Stimulated activated naive CD8-positive, alpha-beta T cell treated with anti-CD3 and anti-CD28 coated beads, Interleukin-15, Interleukin-2, amounts not matched to agents 100 U/mL and 50 U/mL, for 24 hours (primary cell): ENCODE results near the gene ZSCAN20.

Experiments
- ATAC-seq: fragments of 150-1000 bp; cut with Tn5 transposase; one replicate; pipeline ENCODE4 v1.10.0; 2021
- DNase-seq: peaks from one replicate; pipeline ENCODE4 v3.0.0; 2021

ZSCAN20 gene

DNA sequence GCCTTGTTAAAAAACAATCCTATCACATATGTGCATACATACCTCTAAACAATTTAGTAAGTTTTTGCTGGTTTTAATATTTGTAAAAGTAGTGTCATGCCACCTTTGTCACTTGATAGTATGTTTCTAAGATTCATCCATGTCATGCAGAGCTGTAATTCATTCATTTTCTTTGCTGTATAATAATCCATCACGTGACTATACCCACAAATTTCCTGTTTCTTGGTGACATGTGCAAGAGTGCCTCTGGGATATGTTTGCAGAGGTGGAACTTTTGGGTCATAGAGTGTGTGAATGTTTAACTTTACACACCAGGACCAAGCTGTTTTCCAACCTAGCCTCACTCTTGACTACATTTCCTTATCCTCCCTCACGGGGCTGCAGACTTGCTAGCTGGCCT, 62.9 kb downstream of the ZSCAN20 start:
- no peak for DNase-seq
- ATAC-seq = no peak

DNA sequence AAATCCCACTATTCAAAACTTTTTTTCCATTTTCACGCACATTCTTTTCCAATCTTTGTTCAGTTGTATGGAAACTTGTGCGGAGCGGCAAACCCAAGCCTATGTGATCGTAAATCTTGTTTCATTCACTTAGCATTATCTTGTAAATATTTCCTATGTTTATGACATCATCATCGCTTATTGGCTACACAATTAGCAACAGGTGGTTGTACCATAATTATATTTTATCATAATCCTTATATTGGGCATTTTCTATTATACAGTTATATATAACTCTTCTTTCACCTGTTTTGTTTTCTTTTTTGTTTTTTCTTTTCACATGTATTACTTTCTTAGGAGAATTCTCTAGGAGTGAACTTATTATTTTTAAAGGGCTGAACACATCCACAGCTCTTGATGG, 65.4 kb downstream of the ZSCAN20 start:
- DNase-seq (no peak), ATAC-seq (no peak)

- ATAC-seq (no peak), DNase-seq (no peak)
Observed at GRCh38 chr1:33541966-33542365, 69.5 kb downstream of the ZSCAN20 start.
